GM12892 (cell line): ENCODE measurements around the gene CDH13.

ENCODE experiments used
- POLR2A ChIP-seq: IDR thresholded peaks from 2 replicates; pipeline ENCODE4 v1.6.1; 2011; ENCODE audit warnings: low read depth, low read length, control low read depth
- POLR2AphosphoS5 ChIP-seq: IDR thresholded peaks from 2 replicates; pipeline ENCODE4 v1.6.1; 2011; ENCODE audit warnings: low read depth, low read length, control low read depth

GRCh38 chr16:83554096-83554495 is 927.3 kb downstream of the CDH13 start:
- TF ChIP-seq POLR2A (no peak), POLR2AphosphoS5 (no peak)
